NB4 (cell line): ENCODE measurements around the gene LTBP2.

Experiments
- CTCF ChIP-seq: IDR thresholded peaks from one replicate; pipeline ENCODE4 v1.5.1; 2012; ENCODE audit warnings: low read depth, low read length
- MYC ChIP-seq: IDR thresholded peaks from 2 replicates; pipeline ENCODE4 v1.6.1; 2011; ENCODE audit warnings: low read depth, low read length
- POLR2A ChIP-seq: IDR thresholded peaks from 2 replicates; pipeline ENCODE4 v1.6.1; 2011; ENCODE audit warnings: mild to moderate bottlenecking; ENCODE audit not compliant: insufficient read length; ENCODE audit errors: extremely low read depth

GRCh38 chr14:74614508-74615495, 2.8 kb upstream of the LTBP2 start:
- TF ChIP-seq CTCF (no peak), POLR2A (no peak), MYC (no peak)
